HFFc6 (cell line): Measurements from ENCODE around the gene RTP2. TPM values are rescaled to one million over a fixed set of nuclear protein-coding genes. Genes with fewer than 3 reads are reported as not detected.
"Not testable (repeated sequence)": the region's sequence is repeated elsewhere in the genome, so short reads cannot be mapped to it uniquely, and the experiment has no call there.

Experiments
- DNase-seq: peaks from one replicate; pipeline ENCODE4 v3.0.0-alpha.2; 2018
- H3K27ac Mint-ChIP-seq: 2 replicates; pipeline ENCODE4 v1.8.0; 2020; ENCODE audit warnings: mild to moderate bottlenecking, mixed read lengths
- H3K27me3 Mint-ChIP-seq: 2 replicates; pipeline ENCODE4 v1.8.0; 2021; ENCODE audit warnings: mild to moderate bottlenecking, moderate library complexity, mixed read lengths; ENCODE audit not compliant: insufficient read depth
- H3K36me3 Mint-ChIP-seq: 2 replicates; pipeline ENCODE4 v1.8.0; 2021; ENCODE audit warnings: low read depth, mixed read lengths
- H3K4me1 Mint-ChIP-seq: 2 replicates; pipeline ENCODE4 v1.8.0; 2020; ENCODE audit warnings: low read depth, mixed read lengths
- H3K4me3 Mint-ChIP-seq: 2 replicates; pipeline ENCODE4 v1.8.0; 2020; ENCODE audit warnings: mild to moderate bottlenecking, moderate library complexity, mixed read lengths
- H3K9me3 Mint-ChIP-seq: 2 replicates; pipeline ENCODE4 v1.8.0; 2020; ENCODE audit warnings: mild to moderate bottlenecking, mixed read lengths
- total RNA-seq, 6 experiments: library from RNA; stranded (reverse); fragmentation: NEBNext Ultra II Directional; extraction: Animal tissue kit (Norgen Biotek cat#: 25700); gene quantifications; 2 replicates in 1 of 6; 3 replicates in 5 of 6; pipeline ENCODE4 v1.2.3, GENCODE V29; 2021
- TF ChIP-seq, protein P1 (sequence below): fragments of 200-600 bp; sonication (generic); IDR thresholded peaks from 2 replicates; pipeline ENCODE4 v1.5.0; 2021; ENCODE audit warnings: antibody characterized with exemption, mild to moderate bottlenecking

Gene RTP2
- total RNA-seq, 6 experiments from 2014 or later, result not detected

DNA sequence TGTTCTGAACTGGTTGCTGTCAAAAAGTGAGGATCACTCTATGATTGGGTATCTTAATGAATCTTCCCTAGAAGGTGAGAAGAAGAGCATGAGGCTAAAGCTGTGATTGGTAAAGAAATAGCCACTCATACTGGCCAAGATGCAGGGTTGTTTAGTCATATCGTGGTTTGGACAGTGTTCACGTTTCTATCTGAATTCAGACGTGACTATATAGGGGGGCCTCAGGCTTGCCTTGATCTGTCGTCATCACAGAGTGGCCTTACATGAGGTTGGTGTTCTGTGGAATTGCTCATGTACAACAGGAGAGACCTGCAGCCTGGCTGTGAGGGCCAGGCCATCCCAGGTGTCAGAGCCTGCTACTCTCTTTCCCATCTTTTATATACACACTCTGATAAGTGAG, 12.4 kb downstream of the RTP2 start:
- H3K27me3 Mint-ChIP-seq, result peaks cover 30% of the 10 kb centered on the region

DNA sequence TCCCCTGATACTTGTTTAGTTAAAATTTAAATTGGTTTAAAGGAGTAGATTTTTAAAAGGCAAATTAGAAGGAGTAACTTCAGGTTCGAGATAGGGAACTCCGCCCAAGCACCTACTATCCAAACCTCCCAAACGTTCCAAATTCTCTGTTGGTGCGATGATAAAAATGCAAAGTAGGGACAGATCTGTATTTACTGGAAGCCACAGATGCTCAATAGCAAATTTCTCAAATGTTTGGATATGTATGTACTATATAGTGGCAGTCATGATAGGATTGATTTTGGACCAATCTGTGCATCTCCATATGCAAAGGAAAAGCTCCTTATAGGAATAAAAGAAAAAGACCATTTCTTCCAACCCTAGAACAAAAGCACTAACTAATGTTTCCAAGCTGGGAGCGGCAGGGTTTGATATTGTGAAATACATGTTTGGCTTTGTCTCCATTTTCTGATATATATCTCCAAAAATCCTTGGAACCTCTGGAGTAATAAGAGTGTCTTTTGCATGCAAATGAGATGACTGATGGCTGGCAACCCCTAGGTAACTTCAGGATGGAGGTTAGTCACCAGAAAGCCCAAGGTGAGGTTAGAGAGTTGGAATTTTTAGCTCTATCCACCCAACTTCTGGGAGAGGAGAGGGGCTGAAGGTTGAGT, 15.6 kb downstream of the RTP2 start:
- Mint-ChIP-seq H3K9me3 (peaks cover 26% of the 10 kb centered on the region), H3K4me3 (no peak overlapping the region), H3K36me3 (peaks cover 8% of the 10 kb centered on the region), H3K27me3 (peaks cover 28% of the 10 kb centered on the region), H3K27ac (no peak overlapping the region), H3K4me1 (peaks cover 6% of the 10 kb centered on the region; the same call in 1 of the 2 replicates)
- TF ChIP-seq, protein P1, sequence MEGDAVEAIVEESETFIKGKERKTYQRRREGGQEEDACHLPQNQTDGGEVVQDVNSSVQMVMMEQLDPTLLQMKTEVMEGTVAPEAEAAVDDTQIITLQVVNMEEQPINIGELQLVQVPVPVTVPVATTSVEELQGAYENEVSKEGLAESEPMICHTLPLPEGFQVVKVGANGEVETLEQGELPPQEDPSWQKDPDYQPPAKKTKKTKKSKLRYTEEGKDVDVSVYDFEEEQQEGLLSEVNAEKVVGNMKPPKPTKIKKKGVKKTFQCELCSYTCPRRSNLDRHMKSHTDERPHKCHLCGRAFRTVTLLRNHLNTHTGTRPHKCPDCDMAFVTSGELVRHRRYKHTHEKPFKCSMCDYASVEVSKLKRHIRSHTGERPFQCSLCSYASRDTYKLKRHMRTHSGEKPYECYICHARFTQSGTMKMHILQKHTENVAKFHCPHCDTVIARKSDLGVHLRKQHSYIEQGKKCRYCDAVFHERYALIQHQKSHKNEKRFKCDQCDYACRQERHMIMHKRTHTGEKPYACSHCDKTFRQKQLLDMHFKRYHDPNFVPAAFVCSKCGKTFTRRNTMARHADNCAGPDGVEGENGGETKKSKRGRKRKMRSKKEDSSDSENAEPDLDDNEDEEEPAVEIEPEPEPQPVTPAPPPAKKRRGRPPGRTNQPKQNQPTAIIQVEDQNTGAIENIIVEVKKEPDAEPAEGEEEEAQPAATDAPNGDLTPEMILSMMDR, result no peak
- no peak for DNase-seq

More for the DNA sequence above, 12.4 kb downstream of the RTP2 start:
- TF ChIP-seq, protein P1, result no peak
- peak; percentile 59 for DNase-seq
- Mint-ChIP-seq H3K27ac (no peak overlapping the region), H3K4me1 (peaks cover 12% of the 10 kb centered on the region), H3K9me3 (peaks cover 20% of the 10 kb centered on the region), H3K36me3 (peaks cover 8% of the 10 kb centered on the region), H3K4me3 (no peak overlapping the region)

GRCh38 chr3:187685948-187686347, 16.4 kb downstream of the RTP2 start:
- H3K4me1 Mint-ChIP-seq, result peaks cover 6% of the 10 kb centered on the region; the same call in 1 of the 2 replicates
- no peak overlapping the region for H3K27ac Mint-ChIP-seq
- H3K36me3 Mint-ChIP-seq, result peaks cover 8% of the 10 kb centered on the region
- no peak for DNase-seq
- H3K9me3 Mint-ChIP-seq, result peaks cover 26% of the 10 kb centered on the region
- H3K27me3 Mint-ChIP-seq, result peaks cover 23% of the 10 kb centered on the region
- TF ChIP-seq, protein P1, result no peak
- H3K4me3 Mint-ChIP-seq, result no peak overlapping the region

DNA sequence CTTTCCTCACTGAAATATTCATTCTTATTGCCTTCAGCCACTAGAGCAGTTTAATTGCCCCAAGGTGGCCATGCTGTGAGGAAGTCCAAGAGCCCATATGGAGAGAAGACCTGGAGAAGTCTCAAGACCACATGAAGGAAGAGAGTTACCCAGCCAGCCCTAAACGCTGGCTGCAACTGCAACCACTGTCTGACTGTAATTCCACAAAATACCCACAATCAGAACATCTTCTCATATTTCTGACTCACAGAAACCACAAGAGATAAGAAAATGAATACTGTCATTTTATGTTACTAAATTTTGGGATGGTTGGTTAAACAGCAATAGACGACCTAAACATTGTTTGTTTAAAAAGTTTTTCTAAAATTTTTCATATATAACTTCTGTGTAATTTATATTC, 17.5 kb downstream of the RTP2 start:
- no peak overlapping the region for H3K27ac Mint-ChIP-seq
- H3K9me3 Mint-ChIP-seq, result peaks cover 26% of the 10 kb centered on the region
- no peak for DNase-seq
- H3K27me3 Mint-ChIP-seq, result peaks cover 27% of the 10 kb centered on the region
- H3K36me3 Mint-ChIP-seq, result peaks cover 8% of the 10 kb centered on the region
- TF ChIP-seq, protein P1, result no peak
- no peak overlapping the region for H3K4me3 Mint-ChIP-seq
- H3K4me1 Mint-ChIP-seq, result peaks cover 10% of the 10 kb centered on the region; the same call in 1 of the 2 replicates

DNA sequence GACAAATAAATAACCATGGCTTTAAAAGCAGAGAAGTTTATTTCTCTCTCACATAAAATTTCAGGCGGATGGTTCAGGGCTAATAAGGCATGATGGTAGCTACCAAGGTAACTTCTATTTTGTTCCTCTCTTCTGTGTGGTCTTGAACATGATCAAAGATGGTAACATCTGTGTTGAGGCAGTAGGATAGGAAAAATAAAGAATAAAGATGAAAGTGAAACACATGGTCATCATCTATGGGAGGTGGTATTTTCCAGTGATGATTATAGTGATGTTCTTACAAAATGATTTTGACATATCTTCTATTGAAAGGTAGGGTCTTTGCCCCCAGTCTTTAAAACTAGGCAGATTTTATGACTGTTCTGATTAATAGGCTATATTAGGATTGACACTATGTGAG, 17.9 kb downstream of the RTP2 start:
- Mint-ChIP-seq H3K4me3 (no peak overlapping the region), H3K36me3 (peaks cover 8% of the 10 kb centered on the region), H3K4me1 (peaks cover 14% of the 10 kb centered on the region), H3K27me3 (peaks cover 27% of the 10 kb centered on the region), H3K27ac (no peak overlapping the region), H3K9me3 (peaks cover 26% of the 10 kb centered on the region)
- TF ChIP-seq, protein P1, result no peak
- no peak for DNase-seq

DNA sequence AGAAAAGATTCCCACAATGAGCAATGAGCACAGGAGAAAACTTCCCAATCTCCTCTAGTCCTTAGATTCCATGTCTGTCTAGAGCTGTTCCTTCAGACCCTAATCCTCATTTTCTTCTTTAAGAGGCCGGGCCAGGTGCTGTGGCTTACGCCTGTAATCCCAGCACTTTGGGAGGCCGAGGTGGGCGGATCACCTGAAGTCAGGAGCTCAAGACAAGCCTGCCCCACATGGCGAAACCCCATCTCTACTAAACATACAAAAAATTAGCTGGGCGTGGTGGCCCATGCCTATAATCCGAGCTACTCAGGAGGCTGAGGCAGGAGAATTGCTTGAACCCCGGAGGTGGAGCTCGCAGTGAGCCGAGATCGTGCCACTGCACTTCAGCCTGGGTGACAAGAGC, 20.6 kb downstream of the RTP2 start:
- peaks cover 13% of the 10 kb centered on the region for H3K27me3 Mint-ChIP-seq
- not testable (repeated sequence) for H3K4me3 Mint-ChIP-seq, H3K36me3 Mint-ChIP-seq, DNase-seq, H3K27ac Mint-ChIP-seq
- peaks cover 35% of the 10 kb centered on the region for H3K4me1 Mint-ChIP-seq
- peaks cover 21% of the 10 kb centered on the region for H3K9me3 Mint-ChIP-seq
